GM18858 (cell line): Measurements from ENCODE around the gene CDK16.

ENCODE experiments used
- ATAC-seq: cut with Tn5 transposase; IDR thresholded peaks from one replicate; pipeline ENCODE4 v1.9.1; 2021; ENCODE audit not compliant: unreplicated experiment

The CDK16 gene

DNA sequence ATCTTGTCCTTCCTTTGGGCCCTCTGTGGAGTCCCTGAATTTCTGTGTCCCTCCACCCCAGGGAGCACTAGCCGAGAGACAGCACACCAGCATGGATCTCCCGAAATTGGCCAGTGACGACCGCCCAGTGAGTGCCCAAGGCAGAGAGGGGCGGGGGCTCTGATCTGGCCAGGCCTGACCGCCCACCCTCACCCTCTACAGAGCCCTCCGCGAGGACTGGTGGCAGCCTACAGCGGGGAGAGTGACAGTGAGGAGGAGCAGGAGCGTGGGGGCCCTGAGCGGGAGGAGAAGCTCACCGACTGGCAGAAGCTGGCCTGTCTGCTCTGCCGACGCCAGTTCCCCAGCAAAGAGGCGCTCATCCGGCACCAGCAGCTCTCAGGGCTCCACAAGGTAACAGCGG, 33.2 kb upstream of the CDK16 start:
- no peak for ATAC-seq

- ATAC-seq: no peak
Measured at GRCh38 chrX:47186096-47186740, 32.3 kb upstream of the CDK16 start.

- no peak for ATAC-seq
Measured at GRCh38 chrX:47187106-47187677, 31.3 kb upstream of the CDK16 start.

GRCh38 chrX:47189906-47190305, 28.6 kb upstream of the CDK16 start:
- no peak for ATAC-seq

GRCh38 chrX:47190445-47191269, 27.8 kb upstream of the CDK16 start:
- ATAC-seq: peak; percentile 46

GRCh38 chrX:47191331-47191730, 27.1 kb upstream of the CDK16 start:
- no peak for ATAC-seq

- ATAC-seq: no peak
Measured at GRCh38 chrX:47191806-47192401, 26.6 kb upstream of the CDK16 start.

- ATAC-seq: peak; percentile 71
Measured at GRCh38 chrX:47193475-47194193, 24.8 kb upstream of the CDK16 start, which contains the start of gene UBA1. UBA1 (plus strand) TSS chrX:47193829; CDS start chrX:47198803, 4,974 bp downstream.

GRCh38 chrX:47194194-47194787, 24.2 kb upstream of the CDK16 start:
- ATAC-seq: no peak

DNA sequence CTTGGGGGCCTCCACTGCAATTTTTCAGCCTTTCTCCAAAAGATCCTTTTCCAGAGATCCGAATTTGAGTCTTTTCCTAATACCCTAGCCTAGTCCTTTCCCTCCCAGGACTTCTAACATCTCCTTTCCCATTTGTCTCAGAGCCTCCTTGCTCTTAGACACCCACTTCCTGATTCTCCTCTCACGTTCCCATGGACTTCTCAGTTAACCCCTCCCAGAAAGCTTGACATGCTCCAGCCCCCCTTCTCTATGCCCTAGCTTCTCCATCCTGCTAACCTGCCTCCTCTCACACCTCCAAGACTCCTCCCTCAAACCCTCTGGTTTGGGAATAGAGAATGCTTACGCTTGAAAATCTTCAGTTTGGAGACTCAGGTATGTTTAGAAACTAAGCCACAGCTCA, 22.4 kb upstream of the CDK16 start:
- ATAC-seq: no peak

DNA sequence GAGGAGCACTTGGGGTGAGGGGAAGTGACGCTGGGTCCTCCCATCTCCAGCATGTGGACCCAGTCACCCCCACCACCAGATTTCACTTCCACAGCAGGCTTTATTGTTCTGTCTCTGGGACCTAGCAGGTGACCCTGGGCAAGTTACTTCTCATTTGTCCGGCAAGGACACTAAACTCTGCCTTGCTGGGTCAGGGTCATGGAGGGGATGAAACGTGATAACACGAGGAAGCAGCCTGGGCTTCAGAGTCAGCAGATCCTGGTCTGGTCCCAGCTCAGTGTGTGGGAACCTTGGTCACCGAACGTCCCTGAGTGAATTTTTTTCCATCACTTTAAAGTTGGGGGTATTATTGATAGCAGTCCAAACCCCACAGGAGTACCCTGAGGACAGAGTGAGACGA, 21.0 kb upstream of the CDK16 start:
- no peak for ATAC-seq

DNA sequence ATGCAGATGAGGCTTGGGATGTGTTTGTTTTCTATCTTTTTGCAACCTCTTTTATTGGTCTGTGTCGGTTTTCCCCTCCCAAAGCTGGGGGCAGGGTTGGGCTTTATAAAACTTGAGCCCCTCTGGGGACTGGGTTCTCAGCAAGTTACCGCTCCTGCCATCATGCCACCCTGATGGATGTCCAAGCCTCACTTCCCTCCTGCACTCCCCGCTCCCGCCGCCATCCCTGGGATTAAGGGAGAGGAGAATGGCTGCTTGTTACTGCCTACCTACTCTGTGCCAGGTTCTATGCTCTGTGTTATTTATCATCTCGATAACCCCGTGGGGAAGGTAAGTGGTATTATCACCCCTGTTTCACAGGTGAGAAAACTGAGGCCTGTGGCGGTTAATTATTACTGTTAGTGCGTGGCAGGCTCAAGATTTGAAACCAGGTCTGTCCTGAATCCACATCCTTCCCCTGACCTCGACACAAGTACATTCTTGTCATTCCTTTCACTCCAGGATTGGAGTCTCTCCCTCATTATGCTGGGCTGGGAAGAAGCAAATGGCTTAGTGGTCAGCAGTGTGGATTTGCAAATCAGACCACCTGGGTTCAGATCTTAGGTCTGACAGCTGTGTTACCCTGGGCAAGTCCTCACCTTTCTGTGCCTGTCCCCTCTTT, 20.3 kb upstream of the CDK16 start:
- ATAC-seq: no peak

DNA sequence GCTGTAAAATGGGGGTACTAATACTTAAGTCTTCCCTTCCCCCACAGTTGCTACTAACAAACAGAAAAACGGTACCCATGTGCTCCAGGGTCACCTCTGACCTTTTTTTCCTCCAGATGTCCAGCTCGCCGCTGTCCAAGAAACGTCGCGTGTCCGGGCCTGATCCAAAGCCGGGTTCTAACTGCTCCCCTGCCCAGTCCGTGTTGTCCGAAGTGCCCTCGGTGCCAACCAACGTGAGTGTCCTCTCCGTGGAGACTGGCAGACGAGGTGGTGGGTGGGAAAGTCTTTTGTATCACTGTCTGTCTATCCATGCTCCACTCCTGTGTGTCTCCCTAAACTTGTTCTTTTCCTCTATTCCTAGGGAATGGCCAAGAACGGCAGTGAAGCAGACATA, 19.8 kb upstream of the CDK16 start:
- no peak for ATAC-seq

DNA sequence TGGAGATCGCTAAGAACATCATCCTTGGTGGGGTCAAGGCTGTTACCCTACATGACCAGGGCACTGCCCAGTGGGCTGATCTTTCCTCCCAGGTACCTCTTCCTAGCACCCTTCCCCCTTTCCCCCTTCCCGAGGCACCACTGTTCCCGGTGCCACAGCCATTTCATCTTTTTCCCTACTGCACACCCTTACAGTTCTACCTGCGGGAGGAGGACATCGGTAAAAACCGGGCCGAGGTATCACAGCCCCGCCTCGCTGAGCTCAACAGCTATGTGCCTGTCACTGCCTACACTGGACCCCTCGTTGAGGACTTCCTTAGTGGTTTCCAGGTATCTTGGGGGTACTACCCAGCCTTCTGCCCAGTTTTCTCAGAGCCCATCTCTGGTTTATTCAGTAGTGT, 19.2 kb upstream of the CDK16 start:
- no peak for ATAC-seq

GRCh38 chrX:47200385-47201150, 17.9 kb upstream of the CDK16 start:
- ATAC-seq: no peak

DNA sequence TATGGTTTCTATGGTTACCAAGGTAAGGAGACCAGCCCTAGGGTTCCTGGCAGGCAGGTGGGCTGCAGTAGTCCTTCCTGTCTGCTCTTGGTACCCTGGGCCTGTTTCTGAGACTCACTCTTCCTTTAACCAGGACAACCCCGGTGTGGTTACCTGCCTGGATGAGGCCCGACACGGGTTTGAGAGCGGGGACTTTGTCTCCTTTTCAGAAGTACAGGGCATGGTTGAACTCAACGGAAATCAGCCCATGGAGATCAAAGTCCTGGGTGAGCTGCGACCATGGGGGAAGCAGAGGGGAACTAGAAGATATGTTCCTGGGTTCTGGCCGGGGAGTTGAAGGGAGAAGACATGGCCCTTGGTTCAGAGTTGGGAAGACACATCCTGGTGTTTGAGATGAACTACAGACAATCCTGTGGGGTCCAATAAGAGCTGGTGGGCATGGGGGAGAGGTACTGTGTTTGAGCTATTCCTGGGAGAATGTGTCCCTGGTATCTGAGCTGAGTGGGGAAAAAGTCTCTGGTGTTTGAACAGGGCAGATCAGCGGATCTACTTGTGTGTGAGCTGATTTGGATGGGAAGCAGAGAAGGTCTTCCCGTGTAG, 17.0 kb upstream of the CDK16 start:
- no peak for ATAC-seq

- ATAC-seq: no peak
Measured at GRCh38 chrX:47202316-47202715, 16.2 kb upstream of the CDK16 start.

DNA sequence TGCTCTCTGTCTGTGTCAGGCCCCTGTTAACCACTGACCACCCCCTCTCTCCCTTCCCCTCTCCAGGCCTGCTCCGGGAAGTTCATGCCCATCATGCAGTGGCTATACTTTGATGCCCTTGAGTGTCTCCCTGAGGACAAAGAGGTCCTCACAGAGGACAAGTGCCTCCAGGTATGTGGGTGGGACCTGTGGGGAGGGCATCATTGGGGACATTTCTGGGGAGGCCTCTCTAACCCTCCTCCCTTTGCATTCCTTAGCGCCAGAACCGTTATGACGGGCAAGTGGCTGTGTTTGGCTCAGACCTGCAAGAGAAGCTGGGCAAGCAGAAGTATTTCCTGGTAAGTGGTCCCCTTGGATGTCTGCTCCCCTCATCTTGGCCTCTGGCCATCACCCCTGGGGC, 15.6 kb upstream of the CDK16 start:
- no peak for ATAC-seq

- no peak for ATAC-seq
Measured at GRCh38 chrX:47204970-47205369, 13.5 kb upstream of the CDK16 start.
